Spinal cord (tissue), 10 donors: ENCODE results near the gene STPG4. TPM values are rescaled to one million over a fixed set of nuclear protein-coding genes. Genes with fewer than 3 reads are reported as not detected.
A peak's percentile ranks its signal among the peaks of the same experiment; 100 is the strongest.

Experiments used
- DNase-seq, 6 donors: peaks; one replicate each; pipeline versions ENCODE4 v3.0.0 to v3.0.0-alpha.2; 2013 to 2015; ENCODE audit warnings: low spot score in 6 of 6, low read depth in 4 of 6
- H3K27ac ChIP-seq: one replicate; pipeline ENCODE4 v1.5.1; 2013; ENCODE audit warnings: low read depth, low read length, control low read depth
- H3K27me3 ChIP-seq: one replicate; pipeline ENCODE4 v1.6.1; 2013; ENCODE audit warnings: low read length; ENCODE audit not compliant: control insufficient read depth, insufficient read depth
- H3K36me3 ChIP-seq: one replicate; pipeline ENCODE4 v1.6.1; 2013; ENCODE audit warnings: low read length; ENCODE audit not compliant: control insufficient read depth, insufficient read depth
- H3K4me1 ChIP-seq: one replicate; pipeline ENCODE4 v1.6.1; 2013; ENCODE audit warnings: low read length; ENCODE audit not compliant: control insufficient read depth, insufficient read depth
- H3K4me3 ChIP-seq: one replicate; pipeline ENCODE4 v1.5.1; 2013; ENCODE audit warnings: low read depth, low read length, control low read depth
- H3K9me3 ChIP-seq: one replicate; pipeline ENCODE4 v1.6.1; 2013; ENCODE audit warnings: low read length; ENCODE audit not compliant: control insufficient read depth, insufficient read depth
- WGBS: methylation state at CpG from one replicate; pipeline ENCODE4 v1.1.5; 2013; ENCODE audit warnings: missing lambda C conversion rate; ENCODE audit not compliant: insufficient coverage; 5-methylcytosine and 5-hydroxymethylcytosine counted together
- polyA plus RNA-seq, 2 donors: library from polyadenylated mRNA; unstranded; fragments of 120-200 nt; gene quantifications; one replicate each; pipeline ENCODE4 v1.2.1, GENCODE V29; 2013; ENCODE audit not compliant: insufficient read length in 2 of 2
- total RNA-seq, 2 donors: library from RNA; depleted of rRNA in 1 of 2; stranded (reverse); fragments of 120-200 nt in 1 of 2; fragments of >200 nt in 1 of 2; gene quantifications; one replicate each; pipeline versions ENCODE4 v1.2.3 to v1.2.4, GENCODE V29; 2013 to 2014
- donor health status: healthy.

The STPG4 gene
- total and polyA plus RNA-seq, 4 donors, result 0.35 to 0.74 (median 0.44) TPM; not detected in 1

GRCh38 chr2:47063538-47063930 is 91.6 kb downstream of the STPG4 start:
- 78% methylated on average over 4 of the region's 4 CpGs for WGBS

GRCh38 chr2:47062681-47063537 is 92.2 kb downstream of the STPG4 start:
- Histone ChIP-seq H3K36me3 (peaks cover 22% of the 10 kb centered on the region), H3K27ac (peak overlapping the region; percentile 49), H3K9me3 (no peaks in the 10 kb centered on the region), H3K4me1 (peaks cover 70% of the 10 kb centered on the region), H3K27me3 (no peaks in the 10 kb centered on the region), H3K4me3 (no peak overlapping the region)
- peak in 3 of 6 donors; percentile 54 to 94 (median 80) for DNase-seq
- 20% methylated on average over 6 of the region's 8 CpGs for WGBS

More at GRCh38 chr2:47063538-47063930, 91.6 kb downstream of the STPG4 start:
- no peaks in the 10 kb centered on the region for H3K9me3 ChIP-seq
- peaks cover 23% of the 10 kb centered on the region for H3K36me3 ChIP-seq
- DNase-seq, result no peak
- no peak overlapping the region for H3K27ac ChIP-seq
- H3K4me3 ChIP-seq, result no peak overlapping the region
- no peaks in the 10 kb centered on the region for H3K27me3 ChIP-seq
- H3K4me1 ChIP-seq, result peaks cover 70% of the 10 kb centered on the region

GRCh38 chr2:47061944-47062678 is 93.0 kb downstream of the STPG4 start:
- H3K4me3 ChIP-seq, result no peak overlapping the region
- H3K27ac ChIP-seq, result peak overlapping the region; percentile 49
- peaks cover 21% of the 10 kb centered on the region for H3K36me3 ChIP-seq
- H3K9me3 ChIP-seq, result no peaks in the 10 kb centered on the region
- no peaks in the 10 kb centered on the region for H3K27me3 ChIP-seq
- DNase-seq, result peak in 1 of 6 donors; percentile 62
- H3K4me1 ChIP-seq, result peaks cover 74% of the 10 kb centered on the region
- WGBS, result 29% methylated on average over 2 of the region's 10 CpGs

DNA sequence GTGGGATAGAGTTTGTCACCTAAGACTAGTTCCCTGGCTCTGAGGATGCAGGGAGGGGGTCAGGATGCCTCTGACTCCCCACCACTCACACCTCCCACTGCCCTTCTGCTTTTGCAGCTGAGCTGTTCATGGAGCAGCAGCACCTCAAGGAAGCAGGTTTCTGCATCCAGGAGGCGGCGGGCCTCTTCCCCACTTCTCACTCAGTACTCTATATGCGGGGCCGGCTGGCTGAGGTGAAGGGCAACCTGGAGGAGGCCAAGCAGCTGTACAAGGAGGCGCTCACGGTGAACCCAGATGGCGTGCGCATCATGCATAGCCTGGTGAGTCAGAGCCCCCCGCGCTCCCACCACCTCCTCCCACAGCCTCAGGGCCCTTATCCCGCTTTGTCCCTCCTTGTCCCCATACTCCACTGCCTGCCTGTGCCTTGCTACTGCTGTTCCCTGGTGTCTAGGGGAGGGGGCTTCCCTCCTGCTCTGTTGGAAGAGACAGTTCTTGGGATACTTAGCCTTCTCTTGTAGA is 94.4 kb downstream of the STPG4 start:
- Histone ChIP-seq H3K27me3 (no peaks in the 10 kb centered on the region), H3K4me3 (no peak overlapping the region), H3K4me1 (peaks cover 81% of the 10 kb centered on the region), H3K9me3 (no peaks in the 10 kb centered on the region), H3K36me3 (peaks cover 21% of the 10 kb centered on the region), H3K27ac (no peak overlapping the region)
- WGBS, result 84% methylated on average over 8 of the region's 11 CpGs
- DNase-seq, result no peak

DNA sequence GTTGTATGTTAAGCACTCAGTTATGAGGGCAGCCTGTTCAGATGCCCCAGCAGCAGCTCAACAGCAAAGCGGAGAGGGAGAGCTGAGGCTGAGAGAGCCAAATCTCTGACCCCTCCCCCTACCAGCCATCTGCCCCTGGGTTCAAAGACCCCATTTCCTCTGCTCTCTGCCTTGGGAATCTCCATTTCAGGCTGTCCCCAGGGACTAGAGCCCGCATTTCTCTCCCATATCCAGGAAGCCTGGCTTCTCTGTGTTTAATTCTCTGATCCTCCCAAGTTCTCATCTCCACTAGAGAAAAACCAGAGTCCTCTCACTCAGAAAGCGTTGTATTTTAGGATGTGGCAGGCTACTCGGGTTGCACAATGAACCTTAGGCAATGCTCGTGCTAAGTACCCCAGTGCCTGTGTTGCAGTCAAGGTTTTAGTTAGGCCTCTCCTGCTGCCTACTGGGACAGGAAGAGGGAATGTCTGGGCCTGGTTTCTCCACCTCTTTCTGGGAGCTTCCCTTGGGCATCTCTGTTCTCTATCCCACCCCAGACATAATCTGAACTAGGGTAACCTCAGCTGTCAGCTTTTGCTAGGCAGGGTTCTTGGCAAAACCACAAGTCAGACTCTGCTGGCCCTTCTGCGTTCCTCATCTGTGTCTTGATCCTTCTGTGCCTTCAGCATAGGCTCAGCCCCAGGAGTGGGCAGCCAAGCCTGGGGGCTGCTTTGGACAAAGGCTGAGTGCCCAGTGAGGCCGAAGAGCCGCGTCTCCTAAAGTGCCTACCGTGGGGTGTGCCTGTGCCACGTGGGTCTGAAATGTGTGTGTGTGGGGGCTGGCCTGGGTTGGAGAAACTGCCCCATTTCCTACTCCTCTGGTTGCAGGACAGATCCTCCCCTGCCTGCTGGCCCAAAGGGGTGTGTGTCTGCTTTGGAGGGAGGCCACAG is 96.8 kb downstream of the STPG4 start:
- 66% methylated on average over 3 of the region's 11 CpGs for WGBS
- H3K9me3 ChIP-seq, result no peaks in the 10 kb centered on the region
- H3K4me3 ChIP-seq, result no peak overlapping the region
- peaks cover 30% of the 10 kb centered on the region for H3K36me3 ChIP-seq
- H3K27me3 ChIP-seq, result no peaks in the 10 kb centered on the region
- peaks cover 66% of the 10 kb centered on the region for H3K4me1 ChIP-seq
- peak overlapping the region; percentile 81 for H3K27ac ChIP-seq
- peak in 1 of 6 donors; percentile 37 for DNase-seq

- WGBS, result 87% methylated on average over 2 of the region's 2 CpGs
Measured at GRCh38 chr2:47057687-47058002, 97.5 kb downstream of the STPG4 start.

DNA sequence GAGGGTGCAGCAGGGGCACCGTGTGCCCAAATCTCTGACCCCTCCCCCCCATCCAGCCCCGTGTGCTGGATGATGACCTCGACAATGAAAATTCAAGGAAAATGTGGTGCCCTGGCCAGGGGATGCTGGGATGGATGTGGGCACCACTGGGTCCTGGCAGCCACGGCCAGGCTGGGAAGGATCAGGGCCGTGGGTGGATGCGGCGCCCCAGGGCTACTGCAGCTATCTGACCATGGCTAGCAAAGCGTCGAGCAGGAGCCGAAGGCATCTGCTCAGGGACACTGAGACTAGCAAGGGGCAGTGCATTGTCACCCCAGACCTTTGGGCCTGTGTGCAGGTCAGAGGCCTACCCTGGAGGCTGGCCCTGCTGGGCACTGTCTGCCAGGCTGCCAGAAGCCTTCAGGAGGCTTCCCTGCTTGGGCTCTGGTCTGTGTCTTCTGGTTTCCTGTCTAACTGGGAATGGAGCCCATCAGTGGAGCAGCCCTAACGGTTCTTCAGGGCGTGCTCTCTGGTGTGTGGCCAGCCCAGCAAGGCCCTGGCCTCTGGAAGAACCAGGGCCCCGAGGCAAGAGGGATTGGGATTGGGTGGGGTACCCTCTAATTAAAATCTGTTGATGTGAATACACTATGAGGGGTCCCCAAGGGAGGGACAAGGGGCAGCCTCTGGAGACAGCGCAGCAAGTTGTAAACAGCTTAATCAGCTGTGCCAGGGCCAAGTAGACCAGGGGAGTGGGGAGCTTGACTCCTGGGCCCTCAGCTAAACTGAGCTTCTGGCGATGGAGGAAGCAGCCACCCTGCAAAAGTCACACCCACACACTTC is 98.0 kb downstream of the STPG4 start:
- Histone ChIP-seq H3K27me3 (no peaks in the 10 kb centered on the region), H3K9me3 (no peaks in the 10 kb centered on the region), H3K27ac (peak overlapping the region; percentile 81), H3K4me1 (peaks cover 54% of the 10 kb centered on the region), H3K36me3 (peaks cover 37% of the 10 kb centered on the region), H3K4me3 (no peak overlapping the region)
- no peak for DNase-seq
- 72% methylated on average over 14 of the region's 15 CpGs for WGBS

More at GRCh38 chr2:47057687-47058002, 97.5 kb downstream of the STPG4 start:
- H3K27ac ChIP-seq, result peak overlapping the region; percentile 81
- no peaks in the 10 kb centered on the region for H3K27me3 ChIP-seq
- peaks cover 59% of the 10 kb centered on the region for H3K4me1 ChIP-seq
- H3K36me3 ChIP-seq, result peaks cover 31% of the 10 kb centered on the region
- no peaks in the 10 kb centered on the region for H3K9me3 ChIP-seq
- DNase-seq, result no peak
- no peak overlapping the region for H3K4me3 ChIP-seq

DNA sequence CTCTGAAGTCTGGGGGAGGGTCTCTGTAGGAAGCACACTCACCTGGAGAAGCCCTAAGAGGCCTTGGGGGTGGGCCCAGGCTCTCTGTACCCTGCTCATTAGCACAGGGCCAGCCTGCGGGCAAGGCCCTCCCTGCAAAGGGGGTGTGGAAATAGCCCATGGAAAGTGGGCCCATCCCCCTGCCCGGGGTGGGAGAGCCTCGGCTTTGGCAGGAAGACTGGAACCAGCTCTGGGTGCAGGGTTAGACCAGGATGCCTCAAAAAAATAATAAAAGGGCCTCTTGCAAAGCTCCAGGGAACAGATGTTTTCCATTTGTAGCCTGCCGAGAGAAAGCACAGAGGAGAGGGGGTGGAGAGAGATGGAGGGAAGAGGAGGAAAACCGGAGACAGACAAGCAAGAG is 98.7 kb downstream of the STPG4 start:
- H3K36me3 ChIP-seq, result peaks cover 43% of the 10 kb centered on the region
- H3K9me3 ChIP-seq, result no peaks in the 10 kb centered on the region
- H3K27me3 ChIP-seq, result no peaks in the 10 kb centered on the region
- H3K27ac ChIP-seq, result peak overlapping the region; percentile 81
- H3K4me1 ChIP-seq, result peaks cover 49% of the 10 kb centered on the region
- peak in 2 of 6 donors; percentile 31 to 56 for DNase-seq
- WGBS, result 43% methylated on average over 4 of the region's 5 CpGs
- no peak overlapping the region for H3K4me3 ChIP-seq
